NCI-H748 (cell line): Measurements from ENCODE around the gene MYOM1.

Experiments
- DNase-seq: peaks from one replicate; lab custom pipeline; 2025; ENCODE audit not compliant: unreplicated experiment; lab: John Stamatoyannopoulos, UW

The MYOM1 gene

DNA sequence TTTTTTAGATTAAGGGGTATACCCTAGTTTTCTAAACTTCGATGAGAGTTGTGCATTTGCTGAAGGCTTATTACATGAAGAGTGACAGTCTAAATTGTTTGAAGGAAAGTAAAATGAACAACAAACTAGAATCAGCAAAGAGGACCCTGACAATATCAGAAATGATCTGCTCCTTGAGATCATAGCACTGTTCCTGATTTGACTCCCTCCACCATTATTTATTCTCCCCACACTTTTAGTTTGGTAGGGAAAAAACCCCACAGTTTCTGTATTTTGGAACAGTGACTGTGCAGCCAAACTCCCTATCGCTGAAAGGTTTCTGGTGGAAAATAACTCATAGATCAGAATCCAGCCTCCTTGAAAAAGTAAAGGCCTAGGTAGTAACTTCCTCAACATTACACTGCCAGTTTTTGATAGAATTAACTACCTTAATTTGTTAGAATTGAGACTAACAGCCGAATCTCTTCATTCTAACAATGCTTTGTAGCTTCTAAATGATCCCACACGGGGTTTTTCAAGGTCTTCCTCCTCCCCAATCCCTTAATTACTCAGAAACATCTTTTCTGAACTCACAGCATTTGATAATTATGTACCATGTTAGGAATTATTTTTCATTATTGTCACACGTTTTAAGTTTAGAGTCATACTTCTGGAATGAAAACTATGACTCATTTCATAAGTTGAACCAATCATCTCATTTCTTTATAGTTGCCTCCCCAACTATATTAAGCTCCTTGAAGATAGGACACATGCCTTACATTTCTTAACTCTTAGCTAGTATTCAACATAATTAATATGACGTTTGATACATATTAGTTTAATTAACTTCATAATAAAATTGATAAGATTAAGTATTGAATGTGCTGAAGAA is 30.7 kb upstream of the MYOM1 start:
- DNase-seq = no peak

DNA sequence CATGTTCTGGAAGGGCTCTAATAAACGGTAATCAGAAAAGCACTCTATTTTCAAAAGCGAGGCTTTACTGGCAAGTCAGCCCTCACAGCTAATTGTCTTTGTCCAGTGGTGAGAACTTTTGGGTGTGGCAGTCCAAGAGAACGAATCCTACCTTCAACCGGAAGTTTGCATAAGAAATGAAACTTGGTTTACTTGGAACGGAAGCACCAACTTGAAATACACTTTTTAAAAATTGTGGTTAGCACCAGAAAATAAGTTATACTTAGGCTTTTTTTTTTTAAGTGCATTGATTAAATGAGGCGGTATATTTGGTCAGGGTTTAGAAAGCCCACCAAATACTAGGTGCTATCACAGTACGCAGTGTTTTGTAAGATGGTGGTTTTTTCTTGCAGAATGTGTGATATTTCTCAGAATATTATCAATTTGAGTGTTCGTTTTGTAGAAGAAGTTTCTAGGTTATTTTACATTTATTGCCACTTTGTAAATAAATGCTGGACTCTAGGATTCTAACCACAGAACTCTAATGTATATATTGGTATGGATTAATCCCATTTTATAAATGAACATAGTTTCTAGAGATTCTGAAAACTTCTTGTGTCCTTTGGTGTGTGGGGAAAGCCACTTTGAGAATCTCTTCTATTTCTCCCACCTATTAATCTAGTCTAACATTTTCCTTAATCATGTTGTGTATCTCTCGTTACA is 29.0 kb upstream of the MYOM1 start:
- peak; percentile 54 for DNase-seq

DNA sequence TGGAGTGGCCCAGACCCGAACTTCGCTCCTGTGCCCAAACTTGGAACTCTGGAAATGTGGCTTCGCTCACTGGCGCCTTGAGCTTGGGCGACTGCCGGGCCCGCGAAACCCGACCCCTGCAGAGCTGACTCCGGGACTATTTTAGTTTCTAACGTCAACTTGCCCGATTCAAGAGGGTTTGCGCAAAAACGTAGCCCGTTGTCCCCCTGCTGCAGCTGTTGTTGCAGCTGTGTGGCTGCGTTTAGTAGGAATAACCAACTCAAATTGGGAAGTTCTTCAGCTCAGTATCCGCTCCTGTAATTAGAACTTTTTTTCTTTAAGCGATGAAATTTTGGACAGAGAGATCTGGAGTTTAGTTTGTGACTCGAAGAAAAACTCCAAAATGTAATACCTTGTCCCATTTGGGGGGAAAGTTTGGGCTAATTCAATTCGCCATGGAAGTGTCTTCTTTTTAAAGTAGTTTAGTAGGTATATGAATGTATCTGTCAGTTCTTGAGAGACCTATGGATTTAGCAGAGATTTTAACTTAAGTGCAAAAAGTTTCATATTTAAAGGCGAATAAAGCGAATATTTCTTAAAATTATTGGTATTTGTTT is 28.4 kb upstream of the MYOM1 start:
- DNase-seq = peak; percentile 48

DNA sequence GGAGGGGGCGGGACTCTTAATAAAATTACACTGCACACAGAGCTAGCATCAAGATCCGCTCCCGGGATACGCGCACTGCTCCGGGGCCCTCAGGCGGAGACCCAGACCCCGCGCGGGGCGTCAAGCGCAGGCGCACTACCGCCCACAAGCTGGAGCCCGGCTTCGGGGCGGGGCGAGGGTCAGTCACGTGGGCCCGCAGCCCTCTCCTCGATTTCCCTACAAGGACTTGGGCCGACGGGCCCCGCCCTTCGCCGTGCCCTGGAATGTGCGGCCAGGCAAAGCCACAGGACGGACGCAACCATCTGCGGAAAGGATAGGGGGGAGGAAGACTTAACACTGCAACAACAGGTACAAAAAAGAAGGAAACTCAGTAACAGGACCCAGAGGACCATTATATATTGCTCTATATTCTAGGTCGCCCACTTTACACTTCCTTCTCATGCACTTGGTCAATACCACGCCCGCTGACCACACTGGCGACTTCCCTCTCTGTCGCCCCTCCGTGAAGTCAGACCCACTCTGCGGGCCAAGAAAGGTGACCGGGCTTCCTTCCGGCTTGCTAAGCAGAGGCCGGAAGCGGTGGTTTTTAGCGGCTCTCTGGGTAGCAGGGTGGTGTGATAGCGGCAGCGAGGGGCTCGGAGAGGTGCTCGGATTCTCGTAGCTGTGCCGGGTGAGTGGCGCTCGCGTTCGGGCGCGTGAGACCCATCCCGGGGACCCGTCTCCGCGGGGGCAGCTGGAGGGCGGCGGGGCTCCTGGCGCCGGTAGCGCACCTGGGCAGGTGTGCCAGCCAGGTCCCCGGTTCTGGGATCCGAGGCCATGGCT is 27.7 kb upstream of the MYOM1 start, which contains the start of gene MYL12A:
MYL12A (plus strand) TSS at position 562 of the 822 bp plus-strand sequence. CDS start 5,447 bp downstream, outside the sequence.
- peak; percentile 98 for DNase-seq

DNA sequence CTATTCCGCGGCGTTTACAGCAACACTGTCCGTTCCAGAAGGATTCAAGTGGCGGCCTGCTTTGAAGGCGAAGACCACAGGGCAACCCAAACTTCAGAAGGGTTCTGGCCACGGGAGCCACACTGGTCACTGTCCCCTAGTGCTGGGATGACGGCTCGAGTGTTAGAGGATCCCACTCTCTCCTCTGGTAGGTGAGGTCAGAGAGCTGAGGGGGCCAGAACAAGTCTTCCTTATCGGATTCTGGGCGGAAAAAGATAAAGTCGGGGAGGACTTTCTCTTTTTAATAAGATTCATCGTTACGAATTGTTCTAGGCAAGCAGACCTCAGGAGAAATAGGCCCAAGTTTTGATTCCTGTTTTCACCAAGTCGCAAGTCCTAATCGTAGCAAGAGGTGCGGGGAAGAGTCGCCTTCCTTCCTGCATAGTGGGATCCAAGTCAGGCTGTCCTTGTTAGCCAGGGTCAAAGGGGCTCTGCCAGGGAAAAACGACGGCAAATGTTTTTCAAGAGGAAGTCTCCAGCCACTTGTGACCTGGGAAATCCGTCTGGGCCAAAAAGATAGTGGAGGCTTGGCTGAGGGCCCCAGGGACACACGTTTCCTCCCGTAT is 27.0 kb upstream of the MYOM1 start:
- peak; percentile 48 for DNase-seq

DNA sequence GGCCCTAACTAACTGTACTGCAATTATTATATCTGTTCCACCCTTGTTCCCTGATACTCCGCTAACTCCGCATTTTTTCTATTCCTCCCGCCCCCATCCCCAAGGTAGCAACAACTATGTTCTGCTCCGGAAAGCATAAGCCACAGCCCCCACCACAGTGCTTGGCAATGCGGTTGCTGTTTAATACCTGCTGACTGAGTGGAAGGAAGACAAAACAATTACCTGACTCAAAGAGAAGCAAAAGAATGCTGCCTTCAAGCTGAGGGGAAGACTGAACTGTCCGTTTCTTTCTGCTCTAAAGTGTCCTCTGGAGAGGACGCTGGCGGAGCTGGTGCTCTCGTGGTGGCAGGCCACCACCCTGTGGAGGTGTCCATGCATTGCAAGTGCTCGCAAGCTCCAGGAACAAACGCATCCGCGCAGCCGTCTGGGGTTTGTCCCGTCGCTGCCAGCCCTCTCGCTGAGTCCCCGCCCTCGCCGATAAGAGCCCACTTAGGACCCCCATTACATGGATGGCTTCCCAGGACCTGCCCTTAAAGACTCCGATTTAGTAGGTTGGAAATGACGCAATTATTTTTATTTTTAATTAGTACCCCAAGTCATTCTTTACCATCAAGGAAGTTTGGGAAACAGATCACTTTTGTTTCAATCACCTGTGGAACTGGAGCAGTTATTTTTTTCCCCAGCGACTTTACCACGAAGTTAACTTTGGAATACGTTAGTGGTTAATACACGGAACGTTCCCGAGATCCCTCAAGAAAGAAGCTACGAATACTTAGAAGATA is 26.3 kb upstream of the MYOM1 start:
- DNase-seq = peak; percentile 91

DNA sequence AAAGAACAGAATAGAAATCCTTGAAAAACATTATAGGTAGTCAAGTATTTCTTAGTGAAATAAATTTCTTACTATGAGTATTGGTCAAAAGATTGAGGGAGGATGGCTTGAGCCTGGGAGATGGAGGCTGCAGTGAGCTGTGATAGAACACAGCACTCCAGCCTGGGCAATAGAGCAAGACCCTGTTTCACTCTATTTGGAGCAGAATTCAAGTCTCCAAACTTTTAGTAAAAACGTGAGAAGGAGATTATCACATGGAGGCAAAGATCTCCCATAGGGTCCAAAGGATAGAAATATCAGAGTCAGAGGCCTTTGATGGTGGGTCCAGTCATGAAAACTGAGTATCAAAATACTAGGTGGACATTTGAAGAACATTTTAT is 25.4 kb upstream of the MYOM1 start:
- no peak for DNase-seq

DNA sequence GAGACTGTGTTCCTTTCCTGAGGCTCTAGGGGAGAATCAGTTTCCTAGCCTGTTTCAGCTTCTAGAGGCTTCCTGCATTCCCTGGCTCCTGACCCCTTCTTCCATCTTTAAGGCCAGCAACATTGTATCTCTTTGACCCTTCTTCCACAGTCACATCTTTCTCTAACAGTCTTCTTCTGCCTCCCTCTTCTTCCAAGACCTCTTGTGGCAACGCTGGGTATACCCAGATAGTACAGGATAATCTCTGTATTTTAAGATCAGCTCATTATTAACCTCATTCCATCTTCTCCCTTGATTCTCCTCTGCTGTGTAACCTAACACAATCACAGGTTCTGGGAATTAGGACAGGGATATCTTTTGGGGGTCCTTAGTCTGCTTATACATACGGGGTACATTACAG is 19.0 kb upstream of the MYOM1 start:
- no peak for DNase-seq

DNA sequence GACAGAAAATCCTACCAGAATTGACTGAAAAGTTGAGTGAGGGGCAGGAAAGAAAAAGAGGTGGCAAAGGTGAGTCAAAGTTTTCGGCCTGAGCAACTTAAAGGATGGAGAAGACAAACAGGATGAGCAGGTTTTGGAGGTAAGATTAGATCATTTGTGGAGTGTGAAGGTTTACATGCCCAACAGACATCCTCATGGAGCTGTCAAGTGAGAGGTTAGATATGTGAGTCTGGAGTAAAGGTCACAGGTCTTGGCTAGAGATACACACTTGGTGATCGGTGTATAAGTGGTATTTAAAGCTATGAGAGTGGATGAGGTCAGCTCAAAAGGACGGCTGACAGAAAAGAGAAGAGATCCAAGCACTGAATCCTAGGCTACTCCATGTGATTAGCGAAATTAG is 16.7 kb upstream of the MYOM1 start:
- no peak for DNase-seq

DNA sequence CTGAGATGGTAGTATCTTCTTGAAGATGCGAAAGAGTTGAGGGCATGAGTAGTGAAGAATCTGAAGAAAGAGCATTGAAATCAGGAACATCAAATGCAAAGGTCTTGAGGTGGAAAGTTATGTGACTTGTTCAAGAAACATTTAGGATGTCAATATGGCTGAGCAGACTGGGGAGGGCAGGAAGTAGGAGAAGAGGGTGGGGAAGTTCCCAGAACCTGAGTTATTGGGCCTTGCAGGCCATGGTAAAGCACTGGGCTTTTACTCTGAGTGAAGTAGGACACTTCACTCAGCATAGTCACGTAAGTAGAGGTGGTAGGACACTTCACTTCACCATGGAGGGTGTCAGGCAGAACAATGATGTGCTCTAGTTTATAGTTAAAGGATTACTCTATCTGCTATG is 16.1 kb upstream of the MYOM1 start:
- DNase-seq = no peak

DNA sequence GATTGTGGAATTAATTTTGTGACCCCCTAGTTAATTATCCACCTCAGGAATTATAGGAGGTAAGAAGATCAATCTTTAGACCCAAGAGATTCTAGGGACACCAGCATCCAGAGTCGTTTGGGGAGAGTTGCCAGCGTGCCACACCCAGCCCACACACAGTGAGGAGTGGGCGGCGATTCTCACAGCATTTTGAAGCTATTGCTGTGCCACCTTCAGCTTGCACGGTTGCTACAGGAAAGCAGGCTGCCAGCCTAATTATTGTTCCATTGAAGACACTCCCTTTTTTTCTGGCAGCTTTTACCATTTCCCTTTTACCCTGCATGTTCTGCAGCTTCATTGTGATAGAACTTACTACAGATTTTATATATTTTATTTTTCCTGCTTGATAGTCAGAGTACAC is 14.7 kb upstream of the MYOM1 start:
- peak; percentile 33 for DNase-seq

DNA sequence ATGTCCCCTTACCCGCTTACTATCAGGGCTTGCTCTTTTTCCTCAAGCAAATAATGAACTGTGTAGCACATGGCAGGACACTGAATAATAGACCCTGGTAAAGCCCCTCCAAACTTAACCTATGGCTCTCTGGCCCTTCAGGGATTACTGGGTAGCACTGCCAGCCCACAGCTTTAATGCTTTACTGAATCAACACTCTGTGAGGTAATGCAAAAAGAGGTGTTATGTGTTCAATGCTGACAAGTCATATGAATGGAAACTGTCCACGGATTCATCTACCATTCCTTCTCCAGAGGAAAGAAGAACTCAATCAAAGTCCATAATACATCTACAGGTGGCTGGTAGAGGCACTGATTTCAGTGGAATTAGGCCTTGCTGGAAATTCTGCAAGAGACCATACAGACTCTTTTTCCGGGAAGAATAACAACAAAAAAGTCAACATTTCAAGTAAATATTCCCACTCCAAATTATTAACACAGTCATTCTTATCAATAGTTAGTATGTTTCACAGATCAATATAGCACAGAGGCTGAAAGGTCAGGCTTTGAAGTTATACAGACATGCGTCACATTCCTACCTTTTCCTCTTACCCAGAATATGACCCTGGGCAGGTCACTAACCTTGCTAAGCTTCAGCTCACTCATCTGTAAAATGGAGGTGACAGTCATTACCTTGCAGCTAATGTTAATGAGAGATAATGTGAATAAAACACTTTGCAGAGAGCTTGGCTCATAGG is 13.8 kb upstream of the MYOM1 start:
- no peak for DNase-seq

DNA sequence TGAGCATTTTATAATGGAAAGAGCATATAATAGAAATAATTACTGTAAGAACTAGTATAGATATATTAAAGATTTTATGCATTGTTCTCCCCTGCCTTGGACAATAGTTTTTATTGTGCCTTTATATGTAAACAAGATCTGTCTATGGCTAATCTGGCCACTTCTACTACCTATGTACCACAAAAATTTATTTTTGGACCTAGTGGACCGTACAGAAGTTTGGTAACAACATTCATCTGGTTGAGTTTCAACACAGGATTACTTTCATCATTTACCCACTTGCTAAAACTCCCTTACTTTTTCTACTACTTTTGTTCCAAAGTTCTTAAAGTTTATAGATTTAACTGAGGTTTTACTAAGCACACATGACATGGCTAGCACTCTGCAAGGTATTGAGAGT is 13.2 kb upstream of the MYOM1 start:
- DNase-seq = no peak

DNA sequence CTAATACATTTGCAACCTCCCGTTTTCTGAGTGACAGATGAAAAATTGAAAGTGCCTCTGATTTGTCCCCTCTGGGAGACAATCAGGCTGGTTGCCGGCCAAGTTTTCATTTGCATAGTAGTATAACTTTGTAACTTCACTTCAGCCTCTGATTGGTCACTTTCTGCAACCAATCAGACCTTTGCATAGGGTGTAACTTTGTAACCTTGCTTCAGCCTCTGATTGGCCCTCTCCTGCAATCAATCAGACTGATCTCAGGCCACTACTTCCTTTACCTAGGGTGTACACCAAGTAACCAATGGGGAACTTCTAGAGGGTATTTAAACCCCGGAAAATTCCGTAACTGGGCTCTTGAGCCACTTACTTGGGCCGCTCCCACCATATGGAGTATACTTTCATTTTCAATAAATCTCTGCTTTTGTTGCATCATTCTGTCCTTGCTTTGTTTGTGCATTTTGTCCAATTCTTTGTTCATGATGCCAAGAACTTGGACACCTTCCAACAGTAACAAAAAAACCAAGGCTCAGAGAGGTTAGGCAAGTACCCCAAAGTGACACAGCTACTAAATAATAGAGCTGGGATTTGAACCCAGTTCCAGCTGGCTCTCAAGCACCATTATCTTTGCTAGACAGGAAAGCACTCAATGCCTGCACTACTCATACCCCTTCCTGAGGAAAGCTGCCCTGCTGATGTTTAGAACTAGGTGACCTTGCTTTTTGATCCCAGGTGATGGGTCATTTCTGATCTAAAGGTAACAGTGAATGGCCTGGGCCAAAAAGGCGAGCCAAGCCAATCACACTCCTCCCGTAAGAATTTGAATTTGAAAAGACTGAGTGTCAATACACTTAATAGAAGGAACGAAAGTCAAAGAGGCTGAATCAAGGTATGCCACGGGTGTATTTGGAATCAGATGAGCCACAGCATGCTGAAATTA is 10.9 kb upstream of the MYOM1 start:
- no peak for DNase-seq

DNA sequence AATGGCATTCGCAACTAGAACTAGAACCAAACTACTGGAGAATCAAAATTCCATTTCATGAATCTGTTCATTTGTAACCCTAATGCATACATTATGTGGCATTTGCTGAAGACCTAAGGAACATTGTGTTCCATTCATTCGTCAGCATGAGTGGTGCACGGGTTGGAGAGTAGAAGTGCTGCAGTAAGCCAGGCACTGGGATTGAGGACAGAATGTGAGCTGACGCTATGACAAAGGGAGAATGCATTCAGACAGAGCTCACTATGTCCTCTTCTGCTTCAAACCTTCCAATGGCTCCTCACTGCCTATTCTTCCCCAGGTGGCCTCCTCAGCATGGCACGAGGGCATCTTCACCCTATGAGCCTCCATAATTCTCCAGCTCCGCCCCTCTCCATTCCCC is 6.3 kb upstream of the MYOM1 start:
- no peak for DNase-seq

DNA sequence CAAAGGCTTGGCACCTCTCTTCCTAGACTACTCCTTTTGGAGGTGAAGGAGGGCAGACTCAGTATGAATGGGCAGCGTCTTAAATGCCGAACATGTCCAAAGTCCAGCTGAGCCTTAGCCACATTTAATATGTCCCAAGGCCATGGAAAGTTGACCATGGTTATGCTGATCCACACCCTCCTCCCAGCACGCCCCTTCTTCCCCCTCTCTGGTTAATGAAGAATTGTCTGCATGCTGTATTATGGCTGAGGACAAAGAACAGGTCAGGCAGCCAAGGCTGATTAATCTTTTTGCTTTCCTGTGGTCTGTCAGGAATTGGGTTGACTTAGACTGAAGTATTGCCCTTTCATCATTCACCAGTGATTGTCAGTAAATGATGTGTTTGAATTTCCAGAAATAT is 5.8 kb upstream of the MYOM1 start:
- no peak for DNase-seq

DNA sequence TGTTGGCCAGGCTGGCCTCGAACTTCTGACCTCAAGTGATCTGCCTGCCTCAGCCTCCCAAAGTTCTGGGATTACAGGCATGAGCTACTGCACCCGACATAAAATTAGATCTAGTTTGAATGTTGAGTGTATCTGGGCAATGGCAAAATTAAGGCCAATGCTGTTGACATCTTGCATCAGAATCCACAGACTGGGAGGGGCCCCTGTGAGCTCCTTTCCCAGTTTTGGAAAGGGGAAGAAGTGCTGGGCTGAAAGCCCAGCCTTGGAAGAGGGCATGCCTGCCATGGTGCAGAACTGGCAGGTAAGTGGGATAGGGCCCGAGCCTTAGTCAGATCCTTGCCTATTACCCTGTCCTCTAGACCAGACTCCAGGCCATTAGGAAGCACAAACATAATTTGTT is 4.5 kb upstream of the MYOM1 start:
- no peak for DNase-seq

DNA sequence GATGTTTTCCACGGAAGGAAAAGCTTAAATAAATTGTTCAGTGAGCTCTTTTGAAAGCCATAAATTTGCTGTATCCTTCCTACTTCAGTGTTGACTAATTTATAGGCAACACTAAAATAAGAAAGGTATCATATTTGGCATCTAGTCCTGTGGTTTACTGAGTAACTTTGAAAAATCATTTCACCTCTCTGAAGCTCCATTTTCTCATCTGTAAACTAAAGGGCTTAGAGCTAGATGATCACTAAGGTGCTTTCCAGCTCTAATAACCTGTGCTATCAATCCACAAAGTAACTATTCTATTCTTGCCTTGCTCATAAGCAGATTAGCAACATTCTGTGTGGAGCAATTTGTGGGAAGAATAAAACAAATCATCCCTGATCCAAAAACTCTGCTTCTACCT is 3.6 kb upstream of the MYOM1 start:
- DNase-seq = no peak
